ENCODE results near the gene PIK3R3. TPM values are rescaled to one million over a fixed set of nuclear protein-coding genes. Genes with fewer than 3 reads are reported as not detected.

PIK3R3 gene
- total and polyA plus RNA-seq, 4 experiments from 2014 or later, result 0.23 to 0.32 (median 0.25) TPM; not detected in 1

GRCh38 chr1:46133181-46133658 lies 791 bp upstream of the PIK3R3 start:
- Mint-ChIP-seq H3K27me3 (peaks cover 25 to 30% of the 10 kb centered on the region in 2 donors), H3K36me3 (peaks cover 0 to 6% of the 10 kb centered on the region in 2 donors), H3K4me3 (peak overlapping the region; percentile 92 to 99 (median 98)), H3K4me1 (peaks cover 13 to 28% (median 23%) of the 10 kb centered on the region in 4 donors), H3K9me3 (no peaks in the 10 kb centered on the region), H3K27ac (peak overlapping the region; percentile 64 to 98 (median 94))
- Histone ChIP-seq H3K27me3 (ENCODE audit: insufficient read depth, low read length) (peaks cover 14% of the 10 kb centered on the region), H3K27ac (ENCODE audit: low read depth, low read length) (peak overlapping the region; percentile 11), H3K36me3 (ENCODE audit: insufficient read depth, low read length) (no peaks in the 10 kb centered on the region), H3K4me1 (ENCODE audit: insufficient read depth, low read length) (peaks cover 17% of the 10 kb centered on the region), H3K9me3 (ENCODE audit: control insufficient read depth in 1 of 2, low read length in 2 of 2) (no peaks in the 10 kb centered on the region), H3K4me3 (ENCODE audit: low read length in 2 of 2) (peak overlapping the region; percentile 64 to 75)
- ChIA-PET CTCF (ENCODE audit: partially characterized antibody) (no interaction called here), POLR2A (ENCODE audit: partially characterized antibody) (no interaction called here)
- DNase-seq, result no peak
- intact Hi-C loops (cut with micrococcal nuclease), result no loop called here

- H3K27me3 Mint-ChIP-seq, result peaks cover 28 to 35% of the 10 kb centered on the region in 2 donors
- peaks cover 13 to 28% (median 23%) of the 10 kb centered on the region in 4 donors for H3K4me1 Mint-ChIP-seq
- Histone ChIP-seq H3K4me3 (ENCODE audit: low read length in 2 of 2) (peak overlapping the region; percentile 64 to 75), H3K36me3 (ENCODE audit: insufficient read depth, low read length) (no peaks in the 10 kb centered on the region), H3K9me3 (ENCODE audit: control insufficient read depth in 1 of 2, low read length in 2 of 2) (no peaks in the 10 kb centered on the region), H3K4me1 (ENCODE audit: insufficient read depth, low read length) (peaks cover 17% of the 10 kb centered on the region), H3K27ac (ENCODE audit: low read depth, low read length) (no peak overlapping the region), H3K27me3 (ENCODE audit: insufficient read depth, low read length) (peaks cover 14% of the 10 kb centered on the region)
- POLR2A ChIA-PET (ENCODE audit: partially characterized antibody), result interaction anchor here (1.1 to 1.5 kb wide), 2 partner anchors 14 to 35 kb away, joined by 3 to 6 read pairs; no protein-coding TSS in a partner anchor
- H3K27ac Mint-ChIP-seq, result peak overlapping the region in 6 of 7 donors; percentile 22 to 94 (median 86)
- H3K9me3 Mint-ChIP-seq, result no peaks in the 10 kb centered on the region
- intact Hi-C loops (cut with micrococcal nuclease), result no loop called here
- H3K36me3 Mint-ChIP-seq, result peaks cover 3 to 6% of the 10 kb centered on the region in 2 donors
- peak overlapping the region; percentile 92 to 99 (median 98) for H3K4me3 Mint-ChIP-seq
- CTCF ChIA-PET (ENCODE audit: partially characterized antibody), result interaction anchor here (0.6 to 1.8 kb wide), 2 partner anchors 91 to 93 kb away, joined by 3 to 5 read pairs; no protein-coding TSS in a partner anchor
- DNase-seq, result peak; percentile 23 to 48 (median 26)
Observed at GRCh38 chr1:46131712-46132528, 509 bp downstream of the PIK3R3 start.

GRCh38 chr1:46131093-46131492 lies 1.3 kb downstream of the PIK3R3 start:
- ChIA-PET CTCF (ENCODE audit: partially characterized antibody) (interaction anchor here (1.8 kb wide), 1 partner anchor 92 kb away, joined by 5 read pairs; no protein-coding TSS in a partner anchor), POLR2A (ENCODE audit: partially characterized antibody) (interaction anchor here (1.1 to 1.5 kb wide), 2 partner anchors 13 to 36 kb away, joined by 3 to 6 read pairs; no protein-coding TSS in a partner anchor)
- peaks cover 17% of the 10 kb centered on the region for H3K4me1 ChIP-seq (ENCODE audit: insufficient read depth, low read length)
- H3K36me3 ChIP-seq (ENCODE audit: insufficient read depth, low read length), result no peaks in the 10 kb centered on the region
- peaks cover 13 to 28% (median 23%) of the 10 kb centered on the region in 4 donors for H3K4me1 Mint-ChIP-seq
- H3K27ac ChIP-seq (ENCODE audit: low read depth, low read length), result no peak overlapping the region
- no peak overlapping the region for H3K4me3 ChIP-seq (ENCODE audit: low read length in 2 of 2)
- intact Hi-C loops (cut with micrococcal nuclease), result no loop called here
- H3K27ac Mint-ChIP-seq, result peak overlapping the region in 1 of 7 donors; percentile 22
- no peaks in the 10 kb centered on the region for H3K9me3 Mint-ChIP-seq
- no peak for DNase-seq
- no peaks in the 10 kb centered on the region for H3K9me3 ChIP-seq (ENCODE audit: control insufficient read depth in 1 of 2, low read length in 2 of 2)
- H3K4me3 Mint-ChIP-seq, result peak overlapping the region; percentile 52 to 99 (median 94)
- peaks cover 14% of the 10 kb centered on the region for H3K27me3 ChIP-seq (ENCODE audit: insufficient read depth, low read length)
- peaks cover 3 to 6% of the 10 kb centered on the region in 2 donors for H3K36me3 Mint-ChIP-seq
- H3K27me3 Mint-ChIP-seq, result peaks cover 26 to 32% of the 10 kb centered on the region in 2 donors

- POLR2A ChIA-PET (ENCODE audit: partially characterized antibody), result interaction anchor here (1.1 kb wide), 1 partner anchor 13 kb away, joined by 3 read pairs; no protein-coding TSS in a partner anchor
- peaks cover 26 to 34% of the 10 kb centered on the region in 2 donors for H3K27me3 Mint-ChIP-seq
- H3K9me3 ChIP-seq (ENCODE audit: control insufficient read depth in 1 of 2, low read length in 2 of 2), result no peaks in the 10 kb centered on the region
- H3K9me3 Mint-ChIP-seq, result no peaks in the 10 kb centered on the region
- H3K4me1 Mint-ChIP-seq, result peaks cover 13 to 28% (median 23%) of the 10 kb centered on the region in 4 donors
- H3K4me1 ChIP-seq (ENCODE audit: insufficient read depth, low read length), result peaks cover 17% of the 10 kb centered on the region
- H3K27ac Mint-ChIP-seq, result no peak overlapping the region
- CTCF ChIA-PET (ENCODE audit: partially characterized antibody), result no interaction called here
- peaks cover 3 to 6% of the 10 kb centered on the region in 2 donors for H3K36me3 Mint-ChIP-seq
- no peaks in the 10 kb centered on the region for H3K36me3 ChIP-seq (ENCODE audit: insufficient read depth, low read length)
- H3K4me3 Mint-ChIP-seq, result no peak overlapping the region
- intact Hi-C loops (cut with micrococcal nuclease), result no loop called here
- no peak overlapping the region for H3K27ac ChIP-seq (ENCODE audit: low read depth, low read length)
- peaks cover 14% of the 10 kb centered on the region for H3K27me3 ChIP-seq (ENCODE audit: insufficient read depth, low read length)
- no peak for DNase-seq
- no peak overlapping the region for H3K4me3 ChIP-seq (ENCODE audit: low read length in 2 of 2)
Observed at GRCh38 chr1:46130606-46131005, 1.8 kb downstream of the PIK3R3 start.

GRCh38 chr1:46130121-46130520 lies 2.3 kb downstream of the PIK3R3 start:
- Histone ChIP-seq H3K4me3 (ENCODE audit: low read length in 2 of 2) (no peak overlapping the region), H3K36me3 (ENCODE audit: insufficient read depth, low read length) (no peaks in the 10 kb centered on the region), H3K27me3 (ENCODE audit: insufficient read depth, low read length) (peaks cover 14% of the 10 kb centered on the region), H3K4me1 (ENCODE audit: insufficient read depth, low read length) (peaks cover 17% of the 10 kb centered on the region), H3K27ac (ENCODE audit: low read depth, low read length) (no peak overlapping the region), H3K9me3 (ENCODE audit: control insufficient read depth in 1 of 2, low read length in 2 of 2) (no peaks in the 10 kb centered on the region)
- Mint-ChIP-seq H3K36me3 (peaks cover 3 to 6% of the 10 kb centered on the region in 2 donors), H3K9me3 (no peaks in the 10 kb centered on the region), H3K27me3 (peaks cover 26 to 36% of the 10 kb centered on the region in 2 donors), H3K4me3 (no peak overlapping the region), H3K27ac (no peak overlapping the region), H3K4me1 (peaks cover 13 to 28% (median 23%) of the 10 kb centered on the region in 4 donors)
- DNase-seq, result no peak
- ChIA-PET CTCF (ENCODE audit: partially characterized antibody) (no interaction called here), POLR2A (ENCODE audit: partially characterized antibody) (no interaction called here)
- intact Hi-C loops (cut with micrococcal nuclease), result no loop called here

- no peak overlapping the region for H3K4me3 ChIP-seq (ENCODE audit: low read length in 2 of 2)
- H3K9me3 ChIP-seq (ENCODE audit: control insufficient read depth in 1 of 2, low read length in 2 of 2), result no peaks in the 10 kb centered on the region
- H3K4me3 Mint-ChIP-seq, result no peak overlapping the region
- H3K27me3 Mint-ChIP-seq, result peaks cover 29 to 42% of the 10 kb centered on the region in 2 donors
- H3K36me3 Mint-ChIP-seq, result peaks cover 3 to 6% of the 10 kb centered on the region in 2 donors
- peaks cover 11 to 22% (median 18%) of the 10 kb centered on the region in 4 donors for H3K4me1 Mint-ChIP-seq
- intact Hi-C loops (cut with micrococcal nuclease), result no loop called here
- H3K27me3 ChIP-seq (ENCODE audit: insufficient read depth, low read length), result peaks cover 14% of the 10 kb centered on the region
- H3K27ac Mint-ChIP-seq, result no peak overlapping the region
- H3K4me1 ChIP-seq (ENCODE audit: insufficient read depth, low read length), result peaks cover 13% of the 10 kb centered on the region
- ChIA-PET CTCF (ENCODE audit: partially characterized antibody) (no interaction called here), POLR2A (ENCODE audit: partially characterized antibody) (interaction anchor here (0.7 kb wide), 1 partner anchor 612 kb away, joined by 3 read pairs; no protein-coding TSS in a partner anchor)
- H3K36me3 ChIP-seq (ENCODE audit: insufficient read depth, low read length), result no peaks in the 10 kb centered on the region
- DNase-seq, result no peak
- H3K27ac ChIP-seq (ENCODE audit: low read depth, low read length), result no peak overlapping the region
- no peaks in the 10 kb centered on the region for H3K9me3 Mint-ChIP-seq
Observed at GRCh38 chr1:46128344-46128743, 4.1 kb downstream of the PIK3R3 start.

- H3K9me3 ChIP-seq (ENCODE audit: control insufficient read depth in 1 of 2, low read length in 2 of 2), result no peaks in the 10 kb centered on the region
- no peaks in the 10 kb centered on the region for H3K4me1 ChIP-seq (ENCODE audit: insufficient read depth, low read length)
- H3K27me3 ChIP-seq (ENCODE audit: insufficient read depth, low read length), result no peaks in the 10 kb centered on the region
- Mint-ChIP-seq H3K4me3 (no peak overlapping the region), H3K27me3 (peaks cover 5% of the 10 kb centered on the region in 2 donors), H3K36me3 (no peaks in the 10 kb centered on the region), H3K4me1 (peaks cover 0 to 2% (median under 1%) of the 10 kb centered on the region in 4 donors), H3K27ac (peak overlapping the region in 1 of 7 donors; percentile 44), H3K9me3 (no peaks in the 10 kb centered on the region)
- POLR2A ChIA-PET (ENCODE audit: partially characterized antibody), result no interaction called here
- DNase-seq, result no peak
- H3K36me3 ChIP-seq (ENCODE audit: insufficient read depth, low read length), result no peaks in the 10 kb centered on the region
- intact Hi-C loops (cut with micrococcal nuclease), result no loop called here
- no peak overlapping the region for H3K27ac ChIP-seq (ENCODE audit: low read depth, low read length)
- no peak overlapping the region for H3K4me3 ChIP-seq (ENCODE audit: low read length in 2 of 2)
- CTCF ChIA-PET (ENCODE audit: partially characterized antibody), result no interaction called here
Observed at GRCh38 chr1:46118856-46119255, 13.6 kb downstream of the PIK3R3 start.

All from CD4-positive, alpha-beta memory T cell (primary cell).